ENCODE results near the gene NR2C2. TPM values are rescaled to one million over a fixed set of nuclear protein-coding genes. Genes with fewer than 3 reads are reported as not detected.

NR2C2 gene
- total RNA-seq, 2 donors from 2014 or later, result 33.8 to 41.3 TPM

GRCh38 chr3:15071699-15072098 lies 124.3 kb downstream of the NR2C2 start:
- no peaks in the 10 kb centered on the region for H3K27me3 ChIP-seq
- no peak overlapping the region for H3K9ac ChIP-seq (ENCODE audit: low read depth in 2 of 2, low read length in 2 of 2)
- no peaks in the 10 kb centered on the region for H3K4me1 ChIP-seq
- no peak overlapping the region for H3K27ac ChIP-seq
- H3K4me3 ChIP-seq, result no peak overlapping the region
- DNase-seq, result no peak
- no peaks in the 10 kb centered on the region for H3K9me3 ChIP-seq
- no peak for TF ChIP-seq CTCF (IDR thresholded peaks at IDR 0.05)
- peaks cover 4% of the 10 kb centered on the region for H3K36me3 ChIP-seq
- intact Hi-C loops (cut with DNase I), result no loop called here

GRCh38 chr3:15074500-15074899 lies 127.1 kb downstream of the NR2C2 start:
- H3K9ac ChIP-seq (ENCODE audit: low read depth in 2 of 2, low read length in 2 of 2), result no peak overlapping the region
- no peaks in the 10 kb centered on the region for H3K4me1 ChIP-seq
- H3K27me3 ChIP-seq, result no peaks in the 10 kb centered on the region
- no peaks in the 10 kb centered on the region for H3K9me3 ChIP-seq
- intact Hi-C loops (cut with DNase I), result no loop called here
- no peak for TF ChIP-seq CTCF (IDR thresholded peaks at IDR 0.05)
- no peak for DNase-seq
- peaks cover 10% of the 10 kb centered on the region for H3K36me3 ChIP-seq
- no peak overlapping the region for H3K27ac ChIP-seq
- H3K4me3 ChIP-seq, result no peak overlapping the region

GRCh38 chr3:15079091-15079490 lies 131.7 kb downstream of the NR2C2 start:
- intact Hi-C loops (cut with DNase I), result no loop called here

GRCh38 chr3:15081960-15082664 lies 134.7 kb downstream of the NR2C2 start:
- Histone ChIP-seq H3K36me3 (peaks cover 34% of the 10 kb centered on the region), H3K9ac (ENCODE audit: low read depth in 2 of 2, low read length in 2 of 2) (no peak overlapping the region), H3K4me1 (no peaks in the 10 kb centered on the region), H3K9me3 (no peaks in the 10 kb centered on the region), H3K27ac (no peak overlapping the region), H3K4me3 (no peak overlapping the region), H3K27me3 (no peaks in the 10 kb centered on the region)
- TF ChIP-seq CTCF (IDR thresholded peaks at IDR 0.05), result no peak
- DNase-seq, result no peak
- intact Hi-C loops (cut with DNase I), result no loop called here

More at GRCh38 chr3:15079091-15079490, 131.7 kb downstream of the NR2C2 start:
- H3K27me3 ChIP-seq, result no peaks in the 10 kb centered on the region
- H3K27ac ChIP-seq, result no peak overlapping the region
- no peak for DNase-seq
- no peak overlapping the region for H3K9ac ChIP-seq (ENCODE audit: low read depth in 2 of 2, low read length in 2 of 2)
- H3K36me3 ChIP-seq, result peaks cover 30% of the 10 kb centered on the region
- no peak for TF ChIP-seq CTCF (IDR thresholded peaks at IDR 0.05)
- no peak overlapping the region for H3K4me3 ChIP-seq
- no peaks in the 10 kb centered on the region for H3K4me1 ChIP-seq
- H3K9me3 ChIP-seq, result no peaks in the 10 kb centered on the region

GRCh38 chr3:15083252-15083651 lies 135.9 kb downstream of the NR2C2 start:
- no peak for TF ChIP-seq CTCF (IDR thresholded peaks at IDR 0.05)
- H3K36me3 ChIP-seq, result peaks cover 32% of the 10 kb centered on the region
- H3K27ac ChIP-seq, result no peak overlapping the region
- H3K27me3 ChIP-seq, result no peaks in the 10 kb centered on the region
- intact Hi-C loops (cut with DNase I), result no loop called here
- H3K9me3 ChIP-seq, result no peaks in the 10 kb centered on the region
- H3K4me1 ChIP-seq, result no peaks in the 10 kb centered on the region
- no peak overlapping the region for H3K4me3 ChIP-seq
- no peak overlapping the region for H3K9ac ChIP-seq (ENCODE audit: low read depth in 2 of 2, low read length in 2 of 2)
- no peak for DNase-seq
